Astrocyte (in vitro differentiated cells and primary cell): Measurements from ENCODE around the gene BTF3.

Source experiments
- CTCF ChIP-seq: IDR thresholded peaks from 2 replicates; pipeline ENCODE4 v1.5.1; 2011; ENCODE audit warnings: low read depth, mild to moderate bottlenecking, inconsistent platforms, low read length, moderate library complexity; ENCODE audit not compliant: insufficient read depth
- EZH2 ChIP-seq: IDR thresholded peaks from 2 replicates; pipeline ENCODE4 v1.6.1; 2012; ENCODE audit warnings: mild to moderate bottlenecking, low read length, inconsistent platforms; ENCODE audit not compliant: insufficient read depth

GRCh38 chr5:73525606-73526203 lies 27.5 kb downstream of the BTF3 start:
- TF ChIP-seq CTCF (no peak), EZH2 (no peak)
